ENCODE data around the gene THSD4. TPM values are rescaled to one million over a fixed set of nuclear protein-coding genes. Genes with fewer than 3 reads are reported as not detected.
A peak's percentile ranks its signal among the peaks of the same experiment; 100 is the strongest.
"Not testable (repeated sequence)": the region's sequence is repeated elsewhere in the genome, so short reads cannot be mapped to it uniquely, and the experiment has no call there.

The THSD4 gene
- total and polyA plus RNA-seq, 7 donors: 0.21 to 3.1 (median 1.8) TPM

DNA sequence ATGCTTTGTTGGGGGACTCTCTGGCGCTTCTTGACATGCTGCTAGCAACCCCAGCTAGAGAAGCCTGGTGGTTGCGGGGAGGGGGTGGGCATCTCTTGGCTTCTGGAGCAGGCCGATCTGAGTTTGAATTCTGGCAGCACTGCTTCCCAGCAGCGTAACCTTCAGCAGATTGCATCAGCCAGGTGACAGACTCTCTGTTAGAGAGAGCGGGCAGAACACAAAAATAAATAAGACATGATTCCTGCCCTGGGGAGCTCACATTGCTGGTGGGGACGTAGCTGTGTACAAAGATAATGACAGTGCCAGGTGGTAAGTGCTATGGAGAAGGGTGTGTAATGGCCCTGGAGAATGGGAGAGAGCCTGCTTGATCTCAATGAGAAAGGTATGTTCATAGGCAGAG is 87.4 kb downstream of the THSD4 start:
- Histone ChIP-seq H3K27me3 (ENCODE audit: insufficient read depth in 3 of 3, low read length in 2 of 3) (no peaks in the 10 kb centered on the region), H3K4me1 (no peaks in the 10 kb centered on the region), H3K27ac (no peak overlapping the region), H3K4me3 (no peak overlapping the region), H3K36me3 (ENCODE audit: insufficient read depth in 1 of 2, low read depth in 1 of 2) (no peaks in the 10 kb centered on the region), H3K9me3 (no peaks in the 10 kb centered on the region)
- TF ChIP-seq, protein P1, sequence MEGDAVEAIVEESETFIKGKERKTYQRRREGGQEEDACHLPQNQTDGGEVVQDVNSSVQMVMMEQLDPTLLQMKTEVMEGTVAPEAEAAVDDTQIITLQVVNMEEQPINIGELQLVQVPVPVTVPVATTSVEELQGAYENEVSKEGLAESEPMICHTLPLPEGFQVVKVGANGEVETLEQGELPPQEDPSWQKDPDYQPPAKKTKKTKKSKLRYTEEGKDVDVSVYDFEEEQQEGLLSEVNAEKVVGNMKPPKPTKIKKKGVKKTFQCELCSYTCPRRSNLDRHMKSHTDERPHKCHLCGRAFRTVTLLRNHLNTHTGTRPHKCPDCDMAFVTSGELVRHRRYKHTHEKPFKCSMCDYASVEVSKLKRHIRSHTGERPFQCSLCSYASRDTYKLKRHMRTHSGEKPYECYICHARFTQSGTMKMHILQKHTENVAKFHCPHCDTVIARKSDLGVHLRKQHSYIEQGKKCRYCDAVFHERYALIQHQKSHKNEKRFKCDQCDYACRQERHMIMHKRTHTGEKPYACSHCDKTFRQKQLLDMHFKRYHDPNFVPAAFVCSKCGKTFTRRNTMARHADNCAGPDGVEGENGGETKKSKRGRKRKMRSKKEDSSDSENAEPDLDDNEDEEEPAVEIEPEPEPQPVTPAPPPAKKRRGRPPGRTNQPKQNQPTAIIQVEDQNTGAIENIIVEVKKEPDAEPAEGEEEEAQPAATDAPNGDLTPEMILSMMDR (IDR thresholded peaks at IDR 0.05): no peak
- no peak for DNase-seq
- ATAC-seq: peak in 1 of 4 donors; percentile 28
- 72 to 82% (median 74%) methylated on average over 6 of the region's 6 CpGs for WGBS, 3 donors
- intact Hi-C loops (cut with DNase I): no loop called here

DNA sequence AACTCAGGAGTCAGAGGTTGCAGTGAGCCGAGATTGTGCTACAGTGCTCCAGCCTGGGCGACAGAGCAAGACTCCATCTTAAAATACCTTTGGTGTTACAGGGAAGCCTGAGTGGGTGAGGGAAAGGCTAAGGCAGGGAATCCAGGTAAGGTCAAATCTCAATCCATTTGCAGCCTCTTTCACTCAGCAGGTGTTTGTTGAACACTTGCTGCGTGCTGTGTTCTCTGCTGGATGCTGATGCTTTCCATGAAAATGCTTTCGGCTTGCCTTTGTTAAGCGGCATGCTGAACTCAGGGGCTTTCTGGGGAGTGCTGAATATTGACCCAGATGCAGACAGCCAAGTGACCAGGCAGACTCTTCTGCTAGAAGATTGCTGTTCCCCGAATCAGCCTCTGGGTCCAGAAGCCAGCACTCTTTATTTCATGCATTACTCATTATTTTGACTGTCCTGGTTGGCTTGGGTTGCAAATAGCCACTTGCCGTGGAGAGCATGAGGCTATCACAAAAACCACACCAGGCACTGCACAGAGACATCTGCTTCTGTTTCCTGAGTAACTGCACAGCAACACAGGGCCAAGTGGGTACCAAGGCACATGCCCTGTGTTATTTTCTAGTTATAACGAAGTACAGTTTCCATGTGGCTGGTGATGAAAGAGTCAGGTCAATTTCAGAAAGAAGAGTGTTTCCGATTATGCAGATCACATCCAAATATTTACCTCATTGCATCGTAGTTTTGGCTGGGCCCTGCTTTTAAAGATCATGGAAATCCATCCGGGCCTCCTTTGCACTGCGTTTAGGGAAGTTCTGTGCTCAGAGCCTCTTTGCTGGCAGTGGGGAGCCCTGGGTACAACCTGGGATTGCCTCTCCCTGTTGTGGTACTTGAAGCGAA is 88.6 kb downstream of the THSD4 start:
- Histone ChIP-seq H3K27ac (no peak overlapping the region), H3K4me3 (no peak overlapping the region), H3K9me3 (no peaks in the 10 kb centered on the region), H3K4me1 (no peaks in the 10 kb centered on the region), H3K27me3 (ENCODE audit: insufficient read depth in 3 of 3, low read length in 2 of 3) (no peaks in the 10 kb centered on the region), H3K36me3 (ENCODE audit: insufficient read depth in 1 of 2, low read depth in 1 of 2) (no peaks in the 10 kb centered on the region)
- 62 to 71% (median 64%) methylated on average over 13 of the region's 13 CpGs for WGBS, 3 donors
- intact Hi-C loops (cut with DNase I): no loop called here
- TF ChIP-seq, protein P1 (IDR thresholded peaks at IDR 0.05): no peak
- ATAC-seq (no peak), DNase-seq (no peak)

DNA sequence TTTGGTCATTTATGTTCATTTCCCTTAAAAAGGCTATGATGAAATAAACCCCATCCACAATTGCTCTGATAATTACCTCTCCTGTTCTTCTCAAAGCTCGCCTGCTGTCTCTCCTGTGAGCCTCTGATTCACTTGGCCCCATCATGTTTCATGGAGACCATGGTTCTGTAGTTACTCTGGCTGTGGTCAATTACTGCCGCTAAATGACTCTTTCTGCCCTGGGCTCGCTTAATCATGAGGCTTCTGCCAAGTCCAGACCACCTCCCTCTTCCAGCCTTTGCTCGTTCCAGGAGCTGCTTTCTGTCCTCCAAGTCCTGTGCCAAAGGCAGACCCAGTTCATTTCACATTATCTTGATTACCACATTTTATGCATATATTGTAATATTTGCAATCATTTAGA is 91.9 kb downstream of the THSD4 start:
- peaks cover 0 to 2% (median 0%) of the 10 kb centered on the region in 3 donors for H3K27me3 ChIP-seq (ENCODE audit: insufficient read depth in 3 of 3, low read length in 2 of 3)
- intact Hi-C loops (cut with DNase I): no loop called here
- DNase-seq (no peak), ATAC-seq (no peak)
- no peak overlapping the region for H3K4me3 ChIP-seq
- no peaks in the 10 kb centered on the region for H3K4me1 ChIP-seq
- H3K27ac ChIP-seq: no peak overlapping the region
- no peaks in the 10 kb centered on the region for H3K36me3 ChIP-seq (ENCODE audit: insufficient read depth in 1 of 2, low read depth in 1 of 2)
- TF ChIP-seq, protein P1 (IDR thresholded peaks at IDR 0.05): no peak
- H3K9me3 ChIP-seq: no peaks in the 10 kb centered on the region
- 86 to 89% (median 88%) methylated on average over 4 of the region's 4 CpGs for WGBS, 3 donors

DNA sequence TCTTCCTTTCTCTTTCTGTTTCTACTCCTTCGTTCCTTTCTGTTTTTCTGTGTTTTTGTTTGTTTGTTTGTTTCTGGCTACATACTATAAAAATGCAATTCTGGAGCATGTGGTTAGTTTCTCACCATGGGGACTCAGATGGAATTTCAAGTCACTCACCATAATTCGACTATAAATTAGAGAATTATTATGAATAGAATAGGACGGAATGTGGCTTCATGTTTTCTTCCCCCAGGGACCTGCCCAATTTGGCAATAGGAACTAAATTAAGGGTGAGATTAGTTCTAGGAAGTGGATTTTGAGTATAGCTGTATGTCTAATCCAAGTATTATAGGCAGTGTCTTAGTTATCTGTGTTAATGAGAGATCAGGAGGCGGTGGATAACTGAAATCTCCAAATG is 96.9 kb downstream of the THSD4 start:
- peaks cover 0 to 2% (median 0%) of the 10 kb centered on the region in 3 donors for H3K27me3 ChIP-seq (ENCODE audit: insufficient read depth in 3 of 3, low read length in 2 of 3)
- no peaks in the 10 kb centered on the region for H3K36me3 ChIP-seq (ENCODE audit: insufficient read depth in 1 of 2, low read depth in 1 of 2)
- H3K4me1 ChIP-seq: no peaks in the 10 kb centered on the region
- no peak overlapping the region for H3K27ac ChIP-seq
- H3K4me3 ChIP-seq: no peak overlapping the region
- WGBS, 3 donors: 73 to 83% (median 83%) methylated on average over 4 of the region's 4 CpGs
- H3K9me3 ChIP-seq: no peaks in the 10 kb centered on the region
- intact Hi-C loops (cut with DNase I): loop anchor here in 1 of 2 donors (5.0 kb wide), 1 partner anchor 95 kb away; the partner anchor contains the start of gene THSD4
- DNase-seq (no peak), ATAC-seq (no peak)
- TF ChIP-seq, protein P1 (IDR thresholded peaks at IDR 0.05): no peak

DNA sequence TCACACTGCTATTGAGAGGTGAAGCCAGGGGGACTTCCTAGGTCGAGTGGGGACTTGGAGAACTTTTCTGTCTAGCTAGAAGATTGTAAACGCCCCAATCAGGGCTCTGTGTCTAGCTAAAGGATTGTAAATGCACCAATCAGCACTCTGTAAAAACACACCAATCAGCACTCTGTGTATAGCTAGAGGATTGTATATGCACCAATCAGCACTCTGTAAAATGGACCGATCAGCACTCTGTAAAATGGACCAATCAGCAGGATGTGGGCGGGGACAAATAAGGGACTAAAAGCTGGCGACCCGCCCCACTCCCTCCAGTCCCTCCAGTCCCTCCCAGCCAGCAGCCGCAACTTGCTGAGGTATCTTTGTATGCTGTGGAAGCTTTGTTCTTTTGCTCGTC is 98.7 kb downstream of the THSD4 start:
- WGBS, 3 donors: 94 to 96% (median 95%) methylated on average over 8 of the region's 8 CpGs
- not testable (repeated sequence) for H3K9me3 ChIP-seq; H3K4me3 ChIP-seq; H3K36me3 ChIP-seq (ENCODE audit: insufficient read depth in 1 of 2, low read depth in 1 of 2); H3K4me1 ChIP-seq; ATAC-seq; DNase-seq; H3K27ac ChIP-seq; H3K27me3 ChIP-seq (ENCODE audit: insufficient read depth in 3 of 3, low read length in 2 of 3)
- intact Hi-C loops (cut with DNase I): loop anchor here in 1 of 2 donors (5.0 kb wide), 1 partner anchor 97 kb away; the partner anchor contains the start of gene THSD4
